IMR-90 (cell line): ENCODE data around the gene SLC25A34. TPM values are rescaled to one million over a fixed set of nuclear protein-coding genes. Genes with fewer than 3 reads are reported as not detected.

Source experiments
- ATAC-seq: fragments of 200-7000 bp; cut with Tn5 transposase; 2 replicates; pipeline ENCODE4 v1.9.1; 2020; ENCODE audit warnings: low read depth, mild to moderate bottlenecking, moderate library complexity
- BruUV-seq: library from RNA; stranded (reverse); fragments of 400-500 nt; replicated peaks from 2 replicates; lab custom pipeline; 2021; lab: Mats Ljungman, UMichigan
- CTCF ChIA-PET: fragments of 300-600 bp; formaldehyde crosslinking; extraction: SDS; loops from one replicate; lab custom pipeline; 2021; ENCODE audit warnings: antibody characterized with exemption; lab: Yijun Ruan, JAX
- POLR2A ChIA-PET: fragments of 300-600 bp; sonication (Branson Sonifier 250); formaldehyde crosslinking; loops from one replicate; lab custom pipeline; 2022; ENCODE audit warnings: antibody characterized with exemption; ENCODE audit not compliant: unreplicated experiment; lab: Charles Lee
- DNase-seq: peaks from one replicate; pipeline ENCODE4 v3.0.0; 2013
- H2AFZ ChIP-seq: replicated peaks from 2 replicates; pipeline ENCODE3; 2013; ENCODE audit warnings: low read length, mild to moderate bottlenecking; ENCODE audit not compliant: poor library complexity
- H2AK5ac ChIP-seq: 2 replicates; pipeline ENCODE4 v1.6.1; 2013; ENCODE audit warnings: low read depth, low read length, inconsistent platforms
- H2AK9ac ChIP-seq: replicated peaks from 2 replicates; pipeline ENCODE3; 2013; ENCODE audit warnings: mild to moderate bottlenecking, low read depth, low read length, moderate library complexity; ENCODE audit not compliant: poor library complexity
- H2BK120ac ChIP-seq: 2 replicates; pipeline ENCODE4 v1.6.1; 2013; ENCODE audit warnings: low read depth, low read length, inconsistent platforms
- H2BK15ac ChIP-seq: 3 replicates; pipeline ENCODE4 v1.6.1; 2013; ENCODE audit warnings: low read depth, low read length, inconsistent platforms
- H2BK20ac ChIP-seq: 2 replicates; pipeline ENCODE4 v1.6.1; 2013; ENCODE audit warnings: low read depth, mild to moderate bottlenecking, inconsistent platforms, low read length, moderate library complexity
- H2BK5ac ChIP-seq: 2 replicates; pipeline ENCODE4 v1.6.1; 2013; ENCODE audit warnings: mild to moderate bottlenecking, low read depth, low read length, inconsistent platforms; ENCODE audit not compliant: poor library complexity, severe bottlenecking
- H3K14ac ChIP-seq: replicated peaks from 2 replicates; pipeline ENCODE4 v1.6.1; 2013; ENCODE audit warnings: low read depth, low read length, inconsistent platforms
- H3K18ac ChIP-seq: 2 replicates; pipeline ENCODE4 v1.6.1; 2013; ENCODE audit warnings: low read depth, low read length, control low read depth
- H3K23ac ChIP-seq: 2 replicates; pipeline ENCODE4 v1.6.1; 2013; ENCODE audit warnings: low read depth, low read length, inconsistent platforms
- H3K27ac ChIP-seq: 2 replicates; pipeline ENCODE4 v1.5.1; 2013; ENCODE audit warnings: mild to moderate bottlenecking, control low read depth, low read length; ENCODE audit not compliant: insufficient read depth
- H3K27me3 ChIP-seq: 2 replicates; pipeline ENCODE4 v1.6.1; 2013; ENCODE audit warnings: low read length; ENCODE audit not compliant: control insufficient read depth, insufficient read depth
- H3K36me3 ChIP-seq: 2 replicates; pipeline ENCODE4 v1.6.1; 2013; ENCODE audit warnings: low read length, mixed read lengths; ENCODE audit not compliant: control insufficient read depth, insufficient read depth
- H3K4ac ChIP-seq: 2 replicates; pipeline ENCODE4 v1.6.1; 2013; ENCODE audit warnings: low read depth, low read length, inconsistent platforms
- H3K4me1 ChIP-seq: 2 replicates; pipeline ENCODE4 v1.6.1; 2013; ENCODE audit warnings: low read length, mixed read lengths; ENCODE audit not compliant: control insufficient read depth, insufficient read depth
- H3K4me2 ChIP-seq: 2 replicates; pipeline ENCODE4 v1.6.1; 2013; ENCODE audit warnings: low read depth, mild to moderate bottlenecking, control low read depth, low read length, moderate library complexity
- H3K4me3 ChIP-seq: 2 replicates; pipeline ENCODE4 v1.5.1; 2013; ENCODE audit warnings: low read depth, mild to moderate bottlenecking, control low read depth, low read length, moderate library complexity; ENCODE audit not compliant: insufficient read depth
- H3K56ac ChIP-seq: 2 replicates; pipeline ENCODE4 v1.6.1; 2013; ENCODE audit warnings: low read length, inconsistent platforms; ENCODE audit not compliant: insufficient read depth; ENCODE audit errors: extremely low read depth
- H3K79me1 ChIP-seq, 2 experiments: 2 replicates each; pipeline ENCODE4 v1.6.1; 2013; ENCODE audit warnings: low read length in 2 of 2, inconsistent platforms in 1 of 2, low read depth in 1 of 2
- H3K9ac ChIP-seq: 2 replicates; pipeline ENCODE4 v1.6.1; 2013; ENCODE audit warnings: low read depth, low read length, control low read depth
- H3K9me1 ChIP-seq: 2 replicates; pipeline ENCODE4 v1.6.1; 2013; ENCODE audit warnings: low read length, inconsistent platforms; ENCODE audit not compliant: insufficient read depth
- H3K9me3 ChIP-seq: 2 replicates; pipeline ENCODE4 v1.6.1; 2013; ENCODE audit warnings: low read length; ENCODE audit not compliant: control insufficient read depth, insufficient read depth
- H4K20me1 ChIP-seq: 2 replicates; pipeline ENCODE4 v1.6.1; 2013; ENCODE audit warnings: low read length, inconsistent platforms; ENCODE audit not compliant: insufficient read depth
- H4K5ac ChIP-seq: 2 replicates; pipeline ENCODE4 v1.6.1; 2013; ENCODE audit warnings: mild to moderate bottlenecking, low read depth, low read length, control low read depth
- H4K8ac ChIP-seq, 2 experiments: 2 replicates each; pipeline ENCODE4 v1.6.1; 2013; ENCODE audit warnings: low read depth in 2 of 2, low read length in 2 of 2, control low read depth in 1 of 2, inconsistent platforms in 1 of 2
- H4K91ac ChIP-seq: 2 replicates; pipeline ENCODE4 v1.6.1; 2013; ENCODE audit warnings: low read depth, low read length, inconsistent platforms; ENCODE audit not compliant: insufficient read depth
- CEBPB ChIP-seq: IDR thresholded peaks from 2 replicates; pipeline ENCODE4 v1.6.1; 2012; ENCODE audit warnings: low read depth, low read length, improper control_type of control experiment
- CHD1 ChIP-seq: IDR thresholded peaks from 2 replicates; pipeline ENCODE4 v1.6.1; 2012; ENCODE audit warnings: low read depth, low read length, improper control_type of control experiment
- MAFK ChIP-seq: IDR thresholded peaks from 2 replicates; pipeline ENCODE4 v1.6.1; 2012; ENCODE audit warnings: low read depth, low read length, improper control_type of control experiment
- MXI1 ChIP-seq: IDR thresholded peaks from 2 replicates; pipeline ENCODE4 v1.6.1; 2012; ENCODE audit warnings: low read depth, mild to moderate bottlenecking, low read length, moderate library complexity, borderline replicate concordance
- WGBS, 2 experiments: methylation state at CpG; one replicate each; pipeline versions ENCODE4 v1.1.5 to v1.1.7; 2013; ENCODE audit warnings: missing lambda C conversion rate in 2 of 2; ENCODE audit not compliant: insufficient read length in 1 of 2; ENCODE audit errors: extremely low coverage in 2 of 2; 5-methylcytosine and 5-hydroxymethylcytosine counted together
- dilution Hi-C: fragments of 300-500 bp; cut with HindIII; formaldehyde crosslinking; loops from one replicate; pipeline ENCODE4 v1.14.3; 2018; ENCODE audit warnings: low sequenced_read_pairs; ENCODE audit not compliant: unreplicated experiment
- in situ Hi-C: fragments of 300-500 bp; cut with MboI; formaldehyde crosslinking; loops from 3 replicates; pipeline ENCODE4 v1.14.3; 2019; ENCODE audit warnings: low sequenced_read_pairs, inconsistent platforms, mixed read lengths
- intact Hi-C: fragments of 100-400 bp; cut with micrococcal nuclease; formaldehyde crosslinking; loops from 2 replicates; pipeline ENCODE4 v1.10.0; 2022
- polyA plus RNA-seq, 3 experiments: library from polyadenylated mRNA; depleted of rRNA; stranded (reverse); fragments of >200 nt; gene quantifications; 2 replicates each; pipeline ENCODE4 v1.2.3, GENCODE V29; 2012; ENCODE audit warnings: low replicate concordance in 1 of 3
- total RNA-seq: library from RNA; depleted of rRNA; stranded (reverse); fragments of >200 nt; gene quantifications from 2 replicates; pipeline ENCODE4 v1.2.3, GENCODE V29; 2012
- TF ChIP-seq, protein P1 (sequence below): conservative IDR thresholded peaks from 2 replicates; pipeline ENCODE4 v1.5.1; 2012; ENCODE audit warnings: mild to moderate bottlenecking, low read depth, low read length, improper control_type of control experiment

SLC25A34 gene
- total and polyA plus RNA-seq, 2 of the 4 experiments (the other 2 are of a cell fraction) = under 0.01 to 0.72 TPM

DNA sequence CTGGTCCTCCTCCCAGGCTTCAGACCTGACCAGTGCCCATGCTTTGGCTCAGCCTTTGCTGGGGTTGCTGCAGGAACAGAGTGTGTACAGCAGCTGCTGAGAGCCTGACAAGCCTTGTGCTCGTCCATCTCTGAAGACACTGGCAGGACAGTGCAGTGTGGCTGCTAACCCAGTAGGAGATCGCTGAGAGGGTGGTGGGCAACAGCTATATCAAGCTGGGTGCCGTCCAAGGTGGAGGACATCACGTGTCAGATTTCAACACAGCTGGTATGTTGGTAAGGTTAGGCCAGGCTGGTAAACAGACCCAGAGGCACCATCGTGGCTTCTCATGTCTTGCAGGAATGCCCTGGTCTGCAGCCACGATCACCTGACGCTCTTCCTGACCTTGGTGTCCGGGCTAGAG, 17.9 kb upstream of the SLC25A34 start:
- Histone ChIP-seq H2BK120ac (no peak overlapping the region), H4K8ac (no peak overlapping the region), H3K9ac (no peak overlapping the region), H3K4me1 (peaks cover 5% of the 10 kb centered on the region), H2AK9ac (no peak overlapping the region), H3K18ac (no peak overlapping the region), H2BK20ac (no peak overlapping the region), H3K27ac (no peak overlapping the region), H2BK15ac (no peak overlapping the region), H3K4me2 (no peak overlapping the region), H3K36me3 (peaks cover 58% of the 10 kb centered on the region), H3K4me3 (no peak overlapping the region), H3K4ac (no peak overlapping the region), H4K20me1 (peaks cover 30% of the 10 kb centered on the region), H3K9me3 (no peaks in the 10 kb centered on the region), H2AK5ac (no peak overlapping the region), H3K9me1 (peaks cover 9% of the 10 kb centered on the region), H3K14ac (no peak overlapping the region), H3K23ac (no peak overlapping the region), H2BK5ac (no peak overlapping the region), H3K56ac (no peak overlapping the region), H3K79me1 (peaks cover 30 to 45% of the 10 kb centered on the region in 2 experiments), H3K27me3 (no peaks in the 10 kb centered on the region), H4K91ac (no peak overlapping the region), H4K5ac (no peak overlapping the region), H2AFZ (no peak overlapping the region)
- intact Hi-C loops (no loop called here), dilution Hi-C loops (no loop called here), in situ Hi-C loops (no loop called here)
- TF ChIP-seq, protein P1, sequence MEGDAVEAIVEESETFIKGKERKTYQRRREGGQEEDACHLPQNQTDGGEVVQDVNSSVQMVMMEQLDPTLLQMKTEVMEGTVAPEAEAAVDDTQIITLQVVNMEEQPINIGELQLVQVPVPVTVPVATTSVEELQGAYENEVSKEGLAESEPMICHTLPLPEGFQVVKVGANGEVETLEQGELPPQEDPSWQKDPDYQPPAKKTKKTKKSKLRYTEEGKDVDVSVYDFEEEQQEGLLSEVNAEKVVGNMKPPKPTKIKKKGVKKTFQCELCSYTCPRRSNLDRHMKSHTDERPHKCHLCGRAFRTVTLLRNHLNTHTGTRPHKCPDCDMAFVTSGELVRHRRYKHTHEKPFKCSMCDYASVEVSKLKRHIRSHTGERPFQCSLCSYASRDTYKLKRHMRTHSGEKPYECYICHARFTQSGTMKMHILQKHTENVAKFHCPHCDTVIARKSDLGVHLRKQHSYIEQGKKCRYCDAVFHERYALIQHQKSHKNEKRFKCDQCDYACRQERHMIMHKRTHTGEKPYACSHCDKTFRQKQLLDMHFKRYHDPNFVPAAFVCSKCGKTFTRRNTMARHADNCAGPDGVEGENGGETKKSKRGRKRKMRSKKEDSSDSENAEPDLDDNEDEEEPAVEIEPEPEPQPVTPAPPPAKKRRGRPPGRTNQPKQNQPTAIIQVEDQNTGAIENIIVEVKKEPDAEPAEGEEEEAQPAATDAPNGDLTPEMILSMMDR = no peak
- no peak for TF ChIP-seq MXI1
- no peak for TF ChIP-seq CHD1
- no peak for TF ChIP-seq CEBPB
- TF ChIP-seq MAFK = no peak
- 85% methylated on average over 5 of the region's 8 CpGs; no CpG with 5 or more reads in 1 of the 2 experiments for WGBS, 2 experiments
- ChIA-PET POLR2A (interaction anchor here (0.5 kb wide), 1 partner anchor 42 kb away, joined by 5 read pairs; no protein-coding TSS in a partner anchor), CTCF (no interaction called here)
- ATAC-seq (no peak), DNase-seq (no peak)
- BruUV-seq = no TSS peak
